Left kidney (tissue), 2 donors: ENCODE measurements around the gene GNG2. TPM values are rescaled to one million over a fixed set of nuclear protein-coding genes. Genes with fewer than 3 reads are reported as not detected.

Experiments used
- DNase-seq: peaks from one replicate; pipeline ENCODE4 v3.0.0-alpha.2; 2013
- polyA plus RNA-seq: library from polyadenylated mRNA; unstranded; fragments of 120-200 nt; gene quantifications from one replicate; pipeline ENCODE4 v1.2.1, GENCODE V29; 2013; ENCODE audit not compliant: insufficient read length

GNG2 gene
- polyA plus RNA-seq, 1 donor, result 65.3 TPM

DNA sequence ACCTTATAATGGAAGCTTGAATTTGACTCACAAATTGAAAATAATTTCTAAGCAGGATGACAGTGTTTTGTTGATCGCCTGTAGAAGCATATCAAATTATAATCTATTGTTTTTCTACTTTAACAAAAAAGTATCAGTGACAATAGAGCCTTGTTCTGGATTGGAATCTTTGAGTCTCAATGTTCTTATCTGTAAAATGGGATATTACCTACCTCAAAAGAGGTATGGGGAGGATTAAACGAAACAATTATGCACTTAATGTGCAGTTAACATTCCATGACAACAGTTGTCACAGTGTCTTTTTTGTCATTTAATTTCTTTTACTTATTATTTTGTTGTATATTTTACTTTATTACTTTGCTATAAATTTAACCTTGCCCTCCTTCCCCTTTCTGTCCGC lies 130.1 kb downstream of the GNG2 start:
- no peak for DNase-seq

DNA sequence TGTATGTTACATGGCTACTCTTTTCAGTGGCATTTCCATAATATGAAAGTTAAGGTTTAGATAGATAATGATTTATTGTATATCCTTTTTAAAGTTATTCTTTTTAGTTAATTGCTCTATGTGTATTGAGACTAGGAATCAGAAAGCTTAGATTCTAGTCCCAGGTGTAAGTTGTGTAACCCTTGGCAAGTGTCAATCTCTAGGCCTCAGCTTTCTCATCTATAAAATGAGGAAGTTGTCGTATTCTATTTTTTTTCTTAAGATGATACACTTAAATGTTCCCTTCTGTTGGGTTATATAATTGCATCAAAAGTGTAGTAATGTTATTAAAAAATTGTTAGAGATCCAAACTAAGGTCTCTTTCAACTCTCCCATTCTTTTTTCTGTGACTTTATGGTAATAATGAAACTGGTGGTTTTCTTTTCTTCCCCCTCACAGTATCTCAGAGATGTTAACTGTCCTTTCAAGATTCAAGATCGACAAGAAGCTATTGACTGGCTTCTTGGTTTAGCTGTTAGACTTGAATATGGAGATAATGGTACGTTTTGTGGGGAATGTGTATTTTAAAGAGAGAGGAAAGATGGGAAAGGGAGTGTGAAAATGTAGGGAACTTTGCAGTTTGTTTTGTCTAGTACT lies 133.0 kb downstream of the GNG2 start:
- no peak for DNase-seq

DNA sequence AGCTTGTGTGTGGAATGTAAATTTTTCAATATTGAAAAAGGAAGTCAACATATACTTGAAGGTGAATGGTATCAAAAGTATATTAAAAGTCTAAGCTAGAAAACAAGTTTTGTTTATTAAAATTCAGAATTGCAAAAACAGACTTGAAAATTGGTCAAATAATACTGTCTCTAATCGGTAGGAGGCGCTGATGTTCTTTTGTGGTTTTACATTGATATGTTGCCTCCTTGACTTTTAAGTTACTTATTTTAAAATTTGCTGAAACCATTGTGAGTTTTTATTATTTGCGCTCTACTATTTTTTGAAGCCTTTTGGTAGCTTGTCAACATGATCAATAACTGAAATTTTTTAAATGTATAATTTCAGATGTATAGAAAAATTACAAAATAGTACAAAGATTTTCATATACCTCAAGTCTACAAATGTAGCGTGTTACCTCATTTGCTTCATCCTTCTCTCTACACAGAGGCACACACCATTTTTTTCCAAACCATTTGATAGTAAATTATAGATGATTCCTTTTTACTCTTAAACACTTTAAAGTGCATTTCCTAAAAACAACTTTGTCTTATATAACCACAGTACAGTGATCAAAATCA lies 135.8 kb downstream of the GNG2 start:
- DNase-seq, result no peak

DNA sequence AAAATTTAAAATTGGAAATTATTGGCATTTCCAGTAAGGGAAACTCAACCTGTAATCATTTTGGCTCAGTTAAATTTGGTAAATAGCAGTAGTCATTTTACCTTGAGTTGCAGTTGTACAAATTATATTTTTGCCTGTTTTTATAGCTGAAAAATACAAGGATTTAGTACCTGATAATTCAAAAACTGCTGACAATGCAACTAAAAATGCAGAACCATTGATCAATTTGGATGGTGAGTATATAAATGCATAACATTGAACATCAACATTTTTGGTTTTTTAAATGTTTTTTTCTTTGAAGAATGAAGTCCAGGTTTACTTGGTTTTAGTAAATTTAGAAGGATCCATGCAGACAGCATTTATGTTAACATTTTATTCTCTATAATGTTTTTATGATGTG lies 137.9 kb downstream of the GNG2 start:
- no peak for DNase-seq

DNA sequence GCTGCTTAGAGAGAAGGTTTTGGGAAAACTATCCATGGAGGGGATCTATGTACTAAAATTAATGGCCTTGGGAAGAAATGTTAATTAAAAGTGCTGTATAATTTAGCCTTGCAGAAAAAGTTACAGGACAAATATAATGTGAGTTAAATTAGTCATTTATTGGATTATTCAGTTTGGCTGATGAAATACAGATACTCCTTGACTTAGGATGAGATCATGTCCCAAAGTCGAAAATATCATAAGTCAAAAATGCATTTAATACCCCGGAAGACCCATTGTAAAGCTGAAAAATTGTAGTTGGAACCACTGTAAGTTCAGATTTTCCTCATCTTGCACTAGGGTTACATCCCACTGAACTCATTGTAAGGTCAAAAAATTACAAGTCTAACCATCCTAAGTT lies 138.7 kb downstream of the GNG2 start:
- DNase-seq, result no peak

DNA sequence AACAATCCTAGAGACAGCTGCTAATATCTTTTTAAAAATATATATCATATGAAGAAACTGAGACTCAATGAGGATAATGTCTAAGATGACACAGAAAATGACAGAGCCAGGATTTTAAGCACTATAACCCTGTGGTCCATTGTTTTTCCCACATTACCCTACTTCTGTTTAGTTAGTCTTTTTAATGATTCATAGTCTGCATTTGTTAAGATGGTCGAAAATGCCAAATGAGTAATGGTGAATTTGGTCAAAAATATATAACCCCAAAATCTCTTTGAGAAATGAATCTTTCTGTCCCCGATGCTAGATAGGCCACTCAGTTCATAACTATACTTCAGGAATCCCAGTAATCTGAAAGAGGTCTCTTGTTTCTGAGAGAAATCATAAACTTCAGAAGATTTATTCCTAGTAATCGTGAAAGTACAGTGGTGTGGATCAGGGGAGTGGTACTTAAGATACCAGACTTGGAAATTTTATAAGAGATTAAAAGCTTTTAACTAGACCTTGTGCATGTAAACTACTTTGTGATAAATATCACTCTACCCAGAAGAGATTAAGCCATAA lies 139.7 kb downstream of the GNG2 start:
- DNase-seq, result no peak

DNA sequence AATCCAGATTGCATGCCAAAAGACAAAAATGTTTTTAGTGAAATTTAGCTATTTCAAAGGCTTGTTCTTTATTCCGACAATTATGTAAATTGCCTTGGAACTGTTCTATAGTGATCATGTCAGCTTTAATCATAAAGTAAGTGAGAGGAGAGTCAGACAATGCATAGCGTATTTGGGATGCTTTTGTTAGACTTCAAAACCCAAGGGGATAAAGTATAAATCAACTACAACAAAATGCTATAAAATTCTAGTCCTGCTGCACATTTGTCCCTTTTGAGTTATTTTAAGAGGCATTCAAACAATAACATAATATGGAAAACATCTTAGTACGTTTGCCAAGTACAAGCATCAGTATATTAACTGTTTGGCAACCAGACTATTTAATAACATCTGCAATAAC lies 140.3 kb downstream of the GNG2 start:
- no peak for DNase-seq

DNA sequence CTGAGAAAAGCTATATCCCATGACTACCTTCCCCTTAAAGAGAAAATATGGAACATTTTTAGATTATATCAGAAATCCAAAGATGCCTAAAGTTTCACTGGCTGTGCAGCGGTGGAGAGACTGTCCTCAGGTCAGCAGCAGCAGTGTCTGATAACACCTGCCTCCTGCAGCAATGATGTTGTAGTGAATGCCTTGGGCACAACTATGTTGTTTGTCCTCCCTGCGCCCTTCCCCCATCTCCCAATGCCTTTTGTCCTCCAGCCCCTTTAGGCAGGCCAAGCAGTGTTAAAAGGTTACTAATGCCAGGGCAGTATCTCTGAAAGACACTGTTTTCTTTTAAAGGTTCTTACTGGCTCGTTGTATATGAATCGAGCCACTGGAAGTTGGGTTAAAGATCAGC lies 142.1 kb downstream of the GNG2 start:
- no peak for DNase-seq

DNA sequence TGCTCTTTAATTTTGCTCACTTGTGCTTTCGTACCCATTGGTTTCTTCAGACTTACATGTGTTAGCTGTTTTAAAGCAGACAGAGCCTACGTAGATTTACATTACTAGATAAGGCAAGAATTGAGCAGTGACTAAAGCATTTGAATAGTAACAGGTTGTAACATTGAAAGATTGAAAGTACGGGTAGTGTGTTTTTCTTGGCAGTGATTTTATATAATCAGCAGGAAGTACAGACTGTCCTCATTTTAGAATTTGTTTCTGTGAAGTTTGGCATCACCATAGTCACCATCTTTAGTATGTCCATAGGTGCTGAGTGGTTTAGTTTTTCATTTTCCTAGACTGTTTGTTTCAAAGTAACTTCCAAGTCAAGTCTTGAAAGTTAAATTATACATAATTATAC lies 142.9 kb downstream of the GNG2 start:
- DNase-seq, result no peak

DNA sequence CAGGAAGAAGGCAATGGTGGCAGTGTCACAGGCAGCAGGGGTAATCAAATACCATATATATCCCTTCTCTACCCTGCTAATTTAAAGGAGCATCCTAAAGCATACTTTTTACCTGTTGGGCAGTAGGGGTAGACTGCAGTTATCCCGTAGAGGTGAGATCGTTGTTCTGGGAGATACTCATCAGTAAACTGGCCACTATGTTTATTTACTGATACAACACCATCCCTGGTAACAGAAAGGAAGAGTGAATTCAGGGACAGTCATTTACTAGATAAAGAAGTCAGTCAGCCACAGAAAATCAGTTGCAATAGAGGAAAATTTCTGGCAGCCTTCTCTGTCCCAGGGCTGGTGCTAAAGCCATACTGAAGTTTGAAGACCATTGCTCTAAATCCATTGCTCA lies 145.2 kb downstream of the GNG2 start:
- no peak for DNase-seq

DNA sequence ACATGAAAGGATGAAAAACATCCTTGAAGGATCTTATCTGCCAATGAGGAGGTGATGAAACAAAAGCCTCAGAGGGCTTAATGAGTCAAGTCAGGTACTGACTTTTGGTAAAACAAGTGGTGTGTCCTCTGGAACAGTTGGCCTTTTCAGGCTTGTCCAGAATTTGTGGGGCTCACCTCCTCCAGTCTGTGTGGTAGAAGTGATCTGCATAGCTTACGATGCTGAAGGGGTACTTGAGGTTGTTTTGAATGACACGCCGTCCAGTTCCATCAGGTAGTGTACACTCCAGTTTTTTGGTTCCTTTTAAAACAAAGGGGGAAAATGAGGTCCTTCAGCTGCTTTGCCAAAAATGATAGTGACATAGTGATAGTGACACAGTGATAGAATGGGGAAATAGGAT lies 145.9 kb downstream of the GNG2 start:
- DNase-seq, result no peak

DNA sequence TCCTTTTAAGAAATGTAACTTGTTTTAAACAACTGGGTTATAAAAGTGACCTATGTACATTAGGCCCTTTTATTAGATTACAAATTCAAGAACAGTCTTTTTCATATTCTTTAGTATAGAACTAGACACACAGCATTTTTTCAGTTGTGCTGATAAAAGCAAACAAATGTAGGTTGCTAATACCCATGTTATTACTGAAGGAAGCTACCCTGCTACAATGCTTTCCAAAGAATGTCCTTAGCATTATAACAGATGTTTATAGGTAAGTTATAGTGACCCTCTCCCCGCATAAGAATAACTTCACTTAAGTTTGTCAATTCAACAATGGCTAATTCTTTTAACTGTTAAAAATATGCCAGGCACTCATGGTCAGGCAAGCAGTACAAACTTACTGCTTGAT lies 146.8 kb downstream of the GNG2 start:
- no peak for DNase-seq

DNA sequence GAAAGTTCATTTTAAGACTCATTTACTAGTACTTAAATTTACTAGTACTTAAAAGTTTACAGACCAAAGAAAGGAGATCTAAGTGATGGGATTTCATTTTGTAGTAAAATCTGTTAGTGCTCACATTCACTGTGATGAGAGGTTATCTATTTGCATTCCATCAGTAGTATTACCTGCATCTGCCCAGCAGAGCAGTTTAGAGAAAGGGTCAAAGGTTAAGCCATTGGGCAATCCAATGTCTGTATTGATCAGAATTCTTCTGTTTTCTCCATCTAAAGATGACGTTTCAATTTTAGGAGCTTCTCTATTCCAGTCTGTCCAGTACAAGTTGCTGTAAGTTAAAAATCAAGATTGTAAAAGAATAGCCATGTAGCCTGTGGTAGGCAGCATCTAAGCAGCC lies 147.2 kb downstream of the GNG2 start:
- no peak for DNase-seq

DNA sequence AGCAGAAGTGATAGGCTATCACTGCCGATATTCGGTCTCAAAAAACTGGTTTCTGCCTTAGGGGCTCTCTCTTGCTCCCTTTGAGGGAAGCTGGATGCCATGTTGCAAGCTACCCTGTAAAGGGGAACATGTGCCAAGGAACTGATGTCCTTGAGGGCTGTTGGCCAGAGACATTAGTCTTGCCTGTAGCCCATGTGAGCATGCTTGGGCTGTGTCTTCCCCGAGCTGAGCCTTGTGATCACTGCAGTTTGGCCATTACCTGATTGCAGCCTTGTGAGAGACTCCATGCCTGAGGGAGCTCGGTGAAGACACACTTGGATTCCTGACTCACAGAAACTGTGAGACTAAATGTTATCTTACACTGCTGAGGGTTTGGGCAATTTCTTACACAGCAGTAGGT lies 147.7 kb downstream of the GNG2 start:
- no peak for DNase-seq

DNA sequence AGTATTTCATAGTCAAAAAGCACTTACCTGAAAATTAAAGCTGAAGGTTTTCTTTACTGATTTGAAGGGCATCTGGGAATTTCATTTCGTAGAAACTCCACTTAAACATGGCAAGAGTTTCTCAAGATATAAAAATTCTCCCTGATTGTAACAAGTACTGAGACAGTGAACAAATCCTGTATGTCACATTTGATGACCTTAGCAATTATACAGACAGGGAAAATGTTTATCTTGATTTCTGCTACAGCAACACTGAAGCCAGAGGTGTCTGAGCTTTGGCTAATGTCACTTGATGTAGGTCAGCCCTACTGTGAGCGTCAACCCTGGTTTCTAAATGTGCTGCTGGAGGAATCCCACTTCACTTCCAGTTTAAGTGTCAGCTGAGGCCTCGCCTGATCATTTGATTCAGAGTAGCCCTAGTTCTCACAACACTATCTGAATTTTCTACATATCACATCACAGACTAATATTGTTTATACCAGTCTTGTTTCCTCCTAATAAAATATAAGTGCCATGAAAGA lies 149.8 kb downstream of the GNG2 start:
- DNase-seq, result no peak

DNA sequence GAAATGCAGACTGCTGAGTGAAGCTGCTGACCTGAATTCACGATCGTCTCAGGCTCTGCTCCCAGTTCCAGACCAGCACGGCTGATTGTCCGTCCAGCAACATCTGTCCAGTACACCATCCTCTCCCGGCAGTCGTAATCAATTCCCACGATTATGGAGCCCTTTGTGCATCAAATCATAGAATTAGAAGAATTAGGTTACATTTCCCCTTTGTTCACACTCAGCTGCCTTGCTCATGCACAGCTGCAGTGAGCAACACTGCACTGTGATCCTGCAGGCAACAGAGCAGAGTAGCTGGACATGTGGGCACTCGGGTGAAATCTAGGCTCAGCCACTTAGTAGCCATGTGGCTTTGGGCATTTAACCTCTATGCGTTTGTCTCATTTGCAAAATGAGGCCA lies 151.1 kb downstream of the GNG2 start:
- no peak for DNase-seq

DNA sequence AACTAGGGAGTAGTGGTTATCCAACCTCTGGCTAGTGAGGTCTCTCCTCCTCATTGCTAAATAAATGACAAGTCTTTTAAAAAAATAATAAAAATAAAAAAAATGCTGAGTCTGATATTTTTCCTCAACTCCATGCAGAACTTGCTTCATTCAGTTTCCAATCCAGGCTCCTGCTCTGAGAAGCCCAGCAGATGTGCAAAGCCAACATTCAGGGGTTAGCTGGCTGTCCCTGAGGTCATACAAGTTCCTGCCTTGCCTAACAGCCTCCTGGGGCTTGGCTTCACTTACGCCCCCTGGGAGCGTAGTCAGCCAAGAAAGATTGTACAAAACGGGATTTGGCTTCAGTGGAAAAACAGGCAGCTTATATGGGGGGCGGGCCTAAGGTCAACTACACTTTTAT lies 152.2 kb downstream of the GNG2 start:
- DNase-seq, result no peak

DNA sequence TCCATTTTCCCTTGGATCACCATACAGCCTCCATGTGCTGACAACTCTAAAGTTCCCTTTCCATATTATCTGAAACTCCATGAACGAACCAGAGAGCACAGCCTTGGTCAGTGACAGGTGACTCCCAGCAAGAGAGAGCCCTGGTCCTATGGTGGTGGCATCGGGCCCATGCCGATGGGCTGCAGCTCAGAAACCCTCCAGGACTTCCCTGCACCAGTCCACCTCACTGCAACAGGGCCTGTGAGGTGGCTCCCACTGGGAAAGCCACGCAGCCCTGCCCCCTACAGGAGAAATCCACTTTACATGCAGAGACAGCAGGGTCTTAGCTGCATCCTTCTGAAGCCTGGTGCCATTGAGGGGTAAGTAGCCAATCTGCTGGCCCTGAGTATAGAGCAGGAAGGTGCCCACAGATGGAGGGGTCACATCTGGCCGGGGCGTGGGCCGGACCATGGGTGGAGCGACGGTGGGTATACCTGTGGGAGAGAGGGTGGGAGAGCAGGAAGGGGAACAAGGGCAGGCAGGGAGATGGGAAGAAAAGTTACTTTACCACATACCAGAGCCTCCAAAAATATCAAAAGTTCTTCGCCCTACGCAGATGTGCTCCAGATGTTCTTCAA lies 153.7 kb downstream of the GNG2 start:
- no peak for DNase-seq

DNA sequence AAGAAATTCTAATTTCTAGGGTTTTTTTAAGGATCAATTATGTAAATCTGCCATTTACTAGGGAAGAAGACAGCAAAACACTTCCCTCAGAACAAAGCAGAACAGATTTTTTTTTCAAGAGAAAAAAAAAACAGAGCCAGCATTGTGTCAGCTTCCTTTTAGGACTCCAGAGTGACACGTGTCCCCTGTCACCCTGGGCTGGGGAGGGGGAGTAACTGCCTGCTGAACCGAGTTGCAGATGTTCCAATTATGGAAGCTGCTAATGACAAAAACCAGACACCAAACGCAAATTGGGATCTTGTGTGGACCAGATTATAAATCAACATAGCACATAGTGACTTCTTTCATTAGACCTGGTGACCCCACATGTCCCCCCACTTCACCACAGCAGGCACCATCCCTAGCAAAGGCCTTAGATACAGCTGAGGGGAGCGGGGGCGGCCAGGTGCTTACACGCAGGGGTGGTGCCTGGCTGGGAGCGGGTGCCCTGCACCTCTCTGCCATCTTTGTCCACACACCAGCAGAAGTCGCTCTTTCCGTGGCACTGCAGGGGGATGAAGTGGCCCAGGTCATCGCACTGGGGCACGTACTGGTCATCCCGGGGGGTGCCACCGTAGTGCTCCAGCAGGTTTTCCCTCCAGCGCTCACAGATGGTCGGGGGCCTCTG lies 154.3 kb downstream of the GNG2 start:
- no peak for DNase-seq

DNA sequence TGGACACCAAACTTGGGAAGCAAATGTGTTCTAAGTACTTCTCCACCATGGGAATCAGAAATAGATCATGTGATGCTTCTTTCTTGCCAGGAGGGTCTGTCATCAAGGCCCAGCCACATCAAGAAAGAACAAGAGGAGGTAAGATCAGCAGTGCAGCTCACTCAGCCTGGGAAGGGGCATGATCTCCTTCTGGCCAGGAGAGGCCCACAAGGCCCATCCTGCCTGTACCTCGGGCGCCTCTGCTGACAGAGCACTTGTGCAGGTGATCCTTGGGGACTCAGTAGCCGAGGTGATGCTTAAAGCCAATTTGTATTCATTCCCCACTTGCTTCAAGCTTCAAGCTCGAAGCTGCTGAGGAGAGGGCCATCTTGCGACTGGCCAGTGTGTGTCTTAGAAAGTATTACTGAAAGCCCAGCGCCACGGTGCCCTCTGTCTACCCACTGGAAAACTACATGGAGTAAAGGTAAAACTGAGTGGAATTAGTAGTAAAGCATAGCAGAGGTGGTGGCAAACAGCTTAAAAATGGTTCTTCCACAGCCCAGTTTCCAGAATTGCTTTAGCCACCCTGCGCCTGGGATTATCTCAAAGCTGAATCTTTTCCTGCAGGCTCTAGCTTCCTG lies 155.1 kb downstream of the GNG2 start:
- DNase-seq, result no peak

DNA sequence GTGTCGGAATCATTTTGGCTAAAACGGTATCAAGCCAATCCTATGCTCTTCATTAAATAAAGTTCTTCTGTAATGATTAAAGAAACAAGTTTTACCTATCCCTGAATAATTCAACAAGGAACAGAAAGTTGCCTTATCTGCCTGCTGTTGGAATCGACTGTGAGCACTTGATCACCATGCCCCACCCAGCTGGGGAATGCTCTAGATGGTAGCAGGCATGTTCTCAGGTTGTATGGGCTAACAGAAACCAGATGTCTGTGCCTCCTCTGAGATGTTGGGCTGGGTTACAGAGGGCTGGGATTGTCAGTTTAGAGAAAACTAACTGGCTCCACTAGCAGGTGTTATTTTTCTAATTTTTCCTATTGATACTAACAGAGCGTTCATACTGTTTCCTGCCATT lies 157.8 kb downstream of the GNG2 start:
- no peak for DNase-seq

DNA sequence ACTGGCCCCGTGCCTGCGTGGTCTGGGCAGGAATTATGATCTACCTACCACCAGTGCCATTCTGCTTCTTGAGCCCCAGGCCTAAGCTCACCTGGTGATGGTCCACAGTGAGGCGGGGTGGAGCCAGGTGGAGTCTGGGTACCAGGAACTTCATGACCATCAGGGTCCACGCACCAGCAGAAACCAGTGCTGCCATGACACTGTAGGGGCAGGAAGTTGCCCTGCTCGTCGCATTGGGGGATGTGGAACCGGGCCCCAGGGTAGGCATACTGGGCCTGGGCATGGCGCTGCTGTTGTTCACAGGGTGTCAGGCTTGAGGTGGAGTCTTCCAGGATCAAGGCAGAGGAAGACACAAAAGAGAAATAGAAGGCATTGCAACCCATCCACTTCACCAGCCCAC lies 158.6 kb downstream of the GNG2 start:
- no peak for DNase-seq
